Measurements from ENCODE around the gene AZGP1. TPM values are rescaled to one million over a fixed set of nuclear protein-coding genes. Genes with fewer than 3 reads are reported as not detected.

AZGP1 gene
- total and polyA plus RNA-seq, 2 of the 13 experiments (the other 11 are each of a cell fraction or from before 2014, with no cell fraction given): 93.8 to 229 TPM

DNA sequence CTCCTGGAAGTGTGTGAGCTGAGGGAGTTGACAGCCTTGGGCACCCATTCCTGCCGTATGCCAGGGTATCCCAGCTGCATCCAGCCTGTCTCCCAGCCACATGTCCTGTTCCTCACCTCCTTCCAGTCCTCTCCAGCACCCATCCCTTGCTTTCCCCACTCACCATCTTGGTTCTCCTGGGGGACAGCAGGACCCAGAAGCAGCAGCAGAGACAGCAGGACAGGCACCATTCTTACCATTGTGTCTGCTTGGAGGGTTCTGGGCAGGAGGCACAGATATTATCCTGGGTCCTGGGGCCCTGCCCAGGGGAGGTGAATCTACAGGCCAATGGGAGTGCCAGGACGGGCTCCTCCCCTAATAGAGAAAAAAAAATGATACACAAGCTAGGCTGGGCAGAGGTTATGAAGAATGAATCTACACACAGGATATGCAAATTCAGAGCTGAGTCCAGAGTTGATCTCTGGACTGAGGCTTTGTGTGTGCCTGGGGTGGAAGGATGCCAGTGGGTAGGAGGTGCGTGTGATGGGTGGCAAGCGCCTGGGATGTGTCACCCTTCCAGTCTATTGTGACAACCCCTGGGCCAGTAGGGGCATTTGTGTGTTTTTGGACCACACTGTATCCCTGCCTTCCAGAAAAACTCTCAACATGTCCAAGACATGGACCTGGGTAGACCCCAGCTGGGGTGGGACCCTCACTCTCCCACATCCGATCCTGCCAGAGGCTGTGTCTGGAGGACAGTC lies at the start of gene AZGP1 (continued):
- TF ChIP-seq, protein P1, sequence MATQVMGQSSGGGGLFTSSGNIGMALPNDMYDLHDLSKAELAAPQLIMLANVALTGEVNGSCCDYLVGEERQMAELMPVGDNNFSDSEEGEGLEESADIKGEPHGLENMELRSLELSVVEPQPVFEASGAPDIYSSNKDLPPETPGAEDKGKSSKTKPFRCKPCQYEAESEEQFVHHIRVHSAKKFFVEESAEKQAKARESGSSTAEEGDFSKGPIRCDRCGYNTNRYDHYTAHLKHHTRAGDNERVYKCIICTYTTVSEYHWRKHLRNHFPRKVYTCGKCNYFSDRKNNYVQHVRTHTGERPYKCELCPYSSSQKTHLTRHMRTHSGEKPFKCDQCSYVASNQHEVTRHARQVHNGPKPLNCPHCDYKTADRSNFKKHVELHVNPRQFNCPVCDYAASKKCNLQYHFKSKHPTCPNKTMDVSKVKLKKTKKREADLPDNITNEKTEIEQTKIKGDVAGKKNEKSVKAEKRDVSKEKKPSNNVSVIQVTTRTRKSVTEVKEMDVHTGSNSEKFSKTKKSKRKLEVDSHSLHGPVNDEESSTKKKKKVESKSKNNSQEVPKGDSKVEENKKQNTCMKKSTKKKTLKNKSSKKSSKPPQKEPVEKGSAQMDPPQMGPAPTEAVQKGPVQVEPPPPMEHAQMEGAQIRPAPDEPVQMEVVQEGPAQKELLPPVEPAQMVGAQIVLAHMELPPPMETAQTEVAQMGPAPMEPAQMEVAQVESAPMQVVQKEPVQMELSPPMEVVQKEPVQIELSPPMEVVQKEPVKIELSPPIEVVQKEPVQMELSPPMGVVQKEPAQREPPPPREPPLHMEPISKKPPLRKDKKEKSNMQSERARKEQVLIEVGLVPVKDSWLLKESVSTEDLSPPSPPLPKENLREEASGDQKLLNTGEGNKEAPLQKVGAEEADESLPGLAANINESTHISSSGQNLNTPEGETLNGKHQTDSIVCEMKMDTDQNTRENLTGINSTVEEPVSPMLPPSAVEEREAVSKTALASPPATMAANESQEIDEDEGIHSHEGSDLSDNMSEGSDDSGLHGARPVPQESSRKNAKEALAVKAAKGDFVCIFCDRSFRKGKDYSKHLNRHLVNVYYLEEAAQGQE (IDR thresholded peaks at IDR 0.05; ENCODE audit: borderline replicate concordance in 1 of 2, low read depth in 1 of 2, low read length in 2 of 2): no peak
- no peak; the same call in 1 of the 2 replicates for TF ChIP-seq HOXA3 (CRISPR knock-in tag; IDR thresholded peaks at IDR 0.05)
- TF ChIP-seq KDM1A (CRISPR knock-in tag; IDR thresholded peaks at IDR 0.05): no peak
- TF ChIP-seq ZNF782 (CRISPR knock-in tag; IDR thresholded peaks at IDR 0.05; ENCODE audit: borderline replicate concordance): no peak
- TF ChIP-seq ZNF12 (CRISPR knock-in tag; IDR thresholded peaks at IDR 0.05): no peak
- TF ChIP-seq, protein P2, sequence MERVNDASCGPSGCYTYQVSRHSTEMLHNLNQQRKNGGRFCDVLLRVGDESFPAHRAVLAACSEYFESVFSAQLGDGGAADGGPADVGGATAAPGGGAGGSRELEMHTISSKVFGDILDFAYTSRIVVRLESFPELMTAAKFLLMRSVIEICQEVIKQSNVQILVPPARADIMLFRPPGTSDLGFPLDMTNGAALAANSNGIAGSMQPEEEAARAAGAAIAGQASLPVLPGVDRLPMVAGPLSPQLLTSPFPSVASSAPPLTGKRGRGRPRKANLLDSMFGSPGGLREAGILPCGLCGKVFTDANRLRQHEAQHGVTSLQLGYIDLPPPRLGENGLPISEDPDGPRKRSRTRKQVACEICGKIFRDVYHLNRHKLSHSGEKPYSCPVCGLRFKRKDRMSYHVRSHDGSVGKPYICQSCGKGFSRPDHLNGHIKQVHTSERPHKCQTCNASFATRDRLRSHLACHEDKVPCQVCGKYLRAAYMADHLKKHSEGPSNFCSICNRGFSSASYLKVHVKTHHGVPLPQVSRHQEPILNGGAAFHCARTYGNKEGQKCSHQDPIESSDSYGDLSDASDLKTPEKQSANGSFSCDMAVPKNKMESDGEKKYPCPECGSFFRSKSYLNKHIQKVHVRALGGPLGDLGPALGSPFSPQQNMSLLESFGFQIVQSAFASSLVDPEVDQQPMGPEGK (CRISPR knock-in tag; IDR thresholded peaks at IDR 0.05): peak; percentile 24; the same call in 1 of the 2 replicates
- no peak; the same call in 1 of the 2 replicates for TF ChIP-seq GATA4 (IDR thresholded peaks at IDR 0.05; ENCODE audit: borderline replicate concordance, low read depth)
- TF ChIP-seq, protein P3, sequence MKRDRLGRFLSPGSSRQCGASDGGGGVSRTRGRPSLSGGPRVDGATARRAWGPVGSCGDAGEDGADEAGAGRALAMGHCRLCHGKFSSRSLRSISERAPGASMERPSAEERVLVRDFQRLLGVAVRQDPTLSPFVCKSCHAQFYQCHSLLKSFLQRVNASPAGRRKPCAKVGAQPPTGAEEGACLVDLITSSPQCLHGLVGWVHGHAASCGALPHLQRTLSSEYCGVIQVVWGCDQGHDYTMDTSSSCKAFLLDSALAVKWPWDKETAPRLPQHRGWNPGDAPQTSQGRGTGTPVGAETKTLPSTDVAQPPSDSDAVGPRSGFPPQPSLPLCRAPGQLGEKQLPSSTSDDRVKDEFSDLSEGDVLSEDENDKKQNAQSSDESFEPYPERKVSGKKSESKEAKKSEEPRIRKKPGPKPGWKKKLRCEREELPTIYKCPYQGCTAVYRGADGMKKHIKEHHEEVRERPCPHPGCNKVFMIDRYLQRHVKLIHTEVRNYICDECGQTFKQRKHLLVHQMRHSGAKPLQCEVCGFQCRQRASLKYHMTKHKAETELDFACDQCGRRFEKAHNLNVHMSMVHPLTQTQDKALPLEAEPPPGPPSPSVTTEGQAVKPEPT (CRISPR knock-in tag; IDR thresholded peaks at IDR 0.05; ENCODE audit: low read depth): no peak
- no peak for TF ChIP-seq TP53 (CRISPR knock-in tag; conservative IDR thresholded peaks at IDR 0.05)
- TF ChIP-seq CENPT (CRISPR knock-in tag; IDR thresholded peaks at IDR 0.05; ENCODE audit: low read depth): no peak
- 0 out of 2 replicates have a peak, but pooled peaks have one; percentile 5 for TF ChIP-seq CEBPG (CRISPR knock-in tag; IDR thresholded peaks at IDR 0.05)
- TF ChIP-seq ZNF430 (CRISPR knock-in tag; IDR thresholded peaks at IDR 0.05): no peak
- TF ChIP-seq ZNF792 (CRISPR knock-in tag; IDR thresholded peaks at IDR 0.05): no peak
- TF ChIP-seq, protein P4, sequence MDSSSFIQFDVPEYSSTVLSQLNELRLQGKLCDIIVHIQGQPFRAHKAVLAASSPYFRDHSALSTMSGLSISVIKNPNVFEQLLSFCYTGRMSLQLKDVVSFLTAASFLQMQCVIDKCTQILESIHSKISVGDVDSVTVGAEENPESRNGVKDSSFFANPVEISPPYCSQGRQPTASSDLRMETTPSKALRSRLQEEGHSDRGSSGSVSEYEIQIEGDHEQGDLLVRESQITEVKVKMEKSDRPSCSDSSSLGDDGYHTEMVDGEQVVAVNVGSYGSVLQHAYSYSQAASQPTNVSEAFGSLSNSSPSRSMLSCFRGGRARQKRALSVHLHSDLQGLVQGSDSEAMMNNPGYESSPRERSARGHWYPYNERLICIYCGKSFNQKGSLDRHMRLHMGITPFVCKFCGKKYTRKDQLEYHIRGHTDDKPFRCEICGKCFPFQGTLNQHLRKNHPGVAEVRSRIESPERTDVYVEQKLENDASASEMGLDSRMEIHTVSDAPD (CRISPR knock-in tag; IDR thresholded peaks at IDR 0.05): no peak
- no peak for TF ChIP-seq SP2 (CRISPR knock-in tag; IDR thresholded peaks at IDR 0.05)
- TF ChIP-seq TBL1XR1 (IDR thresholded peaks at IDR 0.05; ENCODE audit: borderline replicate concordance, low read length, partially characterized antibody): no peak
- no peak for TF ChIP-seq ZSCAN22 (CRISPR knock-in tag; IDR thresholded peaks at IDR 0.05)
- no peak for TF ChIP-seq ZMAT3 (CRISPR knock-in tag; conservative IDR thresholded peaks at IDR 0.05)
- TF ChIP-seq, protein P5, sequence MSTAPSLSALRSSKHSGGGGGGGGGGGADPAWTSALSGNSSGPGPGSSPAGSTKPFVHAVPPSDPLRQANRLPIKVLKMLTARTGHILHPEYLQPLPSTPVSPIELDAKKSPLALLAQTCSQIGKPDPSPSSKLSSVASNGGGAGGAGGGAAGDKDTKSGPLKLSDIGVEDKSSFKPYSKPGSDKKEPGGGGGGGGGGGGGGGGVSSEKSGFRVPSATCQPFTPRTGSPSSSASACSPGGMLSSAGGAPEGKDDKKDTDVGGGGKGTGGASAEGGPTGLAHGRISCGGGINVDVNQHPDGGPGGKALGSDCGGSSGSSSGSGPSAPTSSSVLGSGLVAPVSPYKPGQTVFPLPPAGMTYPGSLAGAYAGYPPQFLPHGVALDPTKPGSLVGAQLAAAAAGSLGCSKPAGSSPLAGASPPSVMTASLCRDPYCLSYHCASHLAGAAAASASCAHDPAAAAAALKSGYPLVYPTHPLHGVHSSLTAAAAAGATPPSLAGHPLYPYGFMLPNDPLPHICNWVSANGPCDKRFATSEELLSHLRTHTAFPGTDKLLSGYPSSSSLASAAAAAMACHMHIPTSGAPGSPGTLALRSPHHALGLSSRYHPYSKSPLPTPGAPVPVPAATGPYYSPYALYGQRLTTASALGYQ (CRISPR knock-in tag; IDR thresholded peaks at IDR 0.05): no peak

Data from HepG2 (cell line).